H4 (cell line): ENCODE data around the gene AMIGO3. TPM values are rescaled to one million over a fixed set of nuclear protein-coding genes. Genes with fewer than 3 reads are reported as not detected.
A peak's percentile ranks its signal among the peaks of the same experiment; 100 is the strongest.

Experiments used
- DNase-seq: peaks from one replicate; pipeline ENCODE4 v3.0.0-alpha.2; 2015; ENCODE audit warnings: low spot score
- total RNA-seq: library from RNA; depleted of rRNA; stranded (reverse); fragments of >200 nt; shearing (Covaris generic); gene quantifications from 2 replicates; pipeline ENCODE4 v1.2.3, GENCODE V29; 2014

Gene AMIGO3
- total RNA-seq, 1 experiment from 2014 or later: not detected

DNA sequence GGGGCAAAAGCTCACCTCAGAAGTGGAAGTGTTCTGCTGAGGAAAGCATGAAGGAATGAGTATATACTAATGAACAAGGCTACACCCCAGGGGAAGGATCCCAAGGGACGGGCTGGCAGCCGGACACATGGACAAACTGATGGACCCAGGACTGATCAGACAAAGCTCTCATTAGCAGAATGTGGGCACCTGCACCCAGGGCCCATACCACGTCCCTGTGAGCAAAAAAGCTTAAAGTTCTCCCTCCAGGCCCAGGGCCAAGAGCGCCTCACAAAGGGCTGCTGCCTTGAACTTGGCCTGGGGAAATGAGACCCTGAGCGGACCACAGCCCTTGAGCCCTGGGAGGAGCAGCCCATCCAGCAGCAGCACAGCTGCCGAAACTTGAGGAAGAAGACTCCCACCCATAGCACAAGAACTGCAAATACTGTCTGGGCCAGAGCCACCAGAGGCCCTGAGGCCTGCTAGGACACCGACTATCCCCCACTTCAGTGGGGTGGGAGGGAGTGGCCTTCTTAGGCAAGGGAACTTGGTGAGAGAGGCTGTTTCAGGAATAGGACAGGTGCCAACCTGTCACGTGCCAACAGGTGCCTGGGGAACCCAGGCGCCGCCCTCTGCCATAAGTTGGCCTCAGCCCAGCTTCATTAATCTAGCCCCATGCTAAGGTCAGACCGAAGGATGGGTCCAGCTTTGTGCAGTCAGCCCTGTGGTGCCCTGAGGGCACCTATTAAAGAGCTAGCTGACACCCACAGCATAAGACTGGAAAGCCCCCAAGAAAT, 6.6 kb upstream of the AMIGO3 start:
- DNase-seq: no peak

DNA sequence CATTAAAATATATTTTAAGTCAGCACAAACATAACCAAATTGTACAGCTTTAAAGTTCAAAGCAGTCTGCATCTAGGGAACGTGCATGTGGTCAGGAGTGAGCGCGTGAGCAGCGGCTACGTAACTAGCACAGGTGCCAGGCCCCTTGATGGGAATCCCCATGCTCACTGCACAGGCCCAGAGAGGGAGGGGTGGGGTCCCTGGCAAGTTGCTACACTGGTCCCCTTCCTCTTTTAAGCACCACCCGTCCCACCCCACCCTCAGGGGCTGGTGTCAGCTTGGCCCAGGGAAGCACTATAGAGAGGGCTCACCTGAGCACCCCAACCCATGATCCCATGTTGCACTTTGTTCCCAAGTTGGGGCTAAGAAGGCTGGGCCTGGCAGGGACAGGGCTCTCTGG, 5.1 kb upstream of the AMIGO3 start:
- no peak for DNase-seq

DNA sequence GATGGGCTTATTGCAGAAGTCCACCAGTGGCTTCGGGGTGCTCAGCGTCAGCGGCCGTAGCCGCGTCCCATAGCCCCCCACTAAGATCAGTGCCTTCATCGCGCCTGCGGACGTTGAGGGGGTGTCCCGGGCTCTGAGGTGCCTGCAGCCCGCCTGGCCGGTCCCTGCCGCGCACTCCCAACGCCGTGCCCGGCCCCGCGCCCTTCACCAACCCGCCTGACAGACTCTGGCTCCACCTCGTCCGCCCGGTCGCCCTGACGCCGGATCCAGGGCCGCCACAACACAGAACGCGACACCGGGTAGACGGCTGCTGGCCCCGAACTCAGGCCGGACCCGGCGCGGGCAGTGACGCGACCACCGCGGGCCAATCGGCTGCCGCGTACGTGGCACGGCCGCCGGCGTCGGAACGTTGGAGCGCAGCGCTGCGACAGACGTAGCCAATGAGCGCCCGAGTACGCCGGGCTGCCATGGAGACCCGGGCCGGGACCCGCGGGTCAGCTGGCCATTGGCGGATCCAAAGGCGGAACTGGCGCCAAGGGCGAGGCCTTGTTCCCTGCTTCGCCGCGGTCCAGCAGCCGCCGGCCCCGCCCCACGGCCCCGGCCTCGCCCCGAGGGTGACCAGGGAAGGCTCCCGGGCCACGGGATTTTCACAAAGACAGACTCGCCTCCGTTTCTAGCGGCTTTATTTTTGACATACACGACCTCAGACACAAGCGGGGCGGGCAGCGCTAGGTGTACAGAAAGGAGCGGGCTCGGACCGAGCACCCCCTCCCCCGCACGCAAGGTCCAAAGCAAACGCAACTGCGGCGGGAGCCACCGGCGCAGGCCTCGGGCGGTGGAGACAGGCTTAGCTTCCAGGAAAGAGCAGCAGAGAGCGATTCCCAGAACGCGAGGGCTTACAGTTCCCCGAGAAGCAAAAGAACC, 4.4 kb upstream of the AMIGO3 start, which contains the start of gene GMPPB:
TSS of gene GMPPB (minus strand) at position 324 of the 924 bp plus-strand sequence. CDS start at position 99, 225 bp downstream.
- peak; percentile 90 for DNase-seq

DNA sequence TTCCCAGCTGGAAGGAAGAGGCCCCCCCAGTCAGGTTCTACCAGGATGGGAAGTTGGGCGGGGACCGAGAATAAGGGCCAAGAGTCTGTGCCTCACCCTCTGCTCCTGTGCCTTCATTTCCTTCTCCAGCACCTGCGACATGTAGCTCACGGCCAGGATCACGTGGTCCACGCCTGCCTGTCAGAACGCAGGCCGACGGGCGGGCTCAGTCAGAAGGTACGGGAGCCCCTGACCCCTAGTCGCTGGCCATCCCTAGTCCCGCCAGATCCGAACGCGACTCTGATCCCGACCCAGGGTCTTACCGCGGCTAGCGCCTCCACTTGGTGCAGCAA, 3.8 kb upstream of the AMIGO3 start:
- DNase-seq: no peak

DNA sequence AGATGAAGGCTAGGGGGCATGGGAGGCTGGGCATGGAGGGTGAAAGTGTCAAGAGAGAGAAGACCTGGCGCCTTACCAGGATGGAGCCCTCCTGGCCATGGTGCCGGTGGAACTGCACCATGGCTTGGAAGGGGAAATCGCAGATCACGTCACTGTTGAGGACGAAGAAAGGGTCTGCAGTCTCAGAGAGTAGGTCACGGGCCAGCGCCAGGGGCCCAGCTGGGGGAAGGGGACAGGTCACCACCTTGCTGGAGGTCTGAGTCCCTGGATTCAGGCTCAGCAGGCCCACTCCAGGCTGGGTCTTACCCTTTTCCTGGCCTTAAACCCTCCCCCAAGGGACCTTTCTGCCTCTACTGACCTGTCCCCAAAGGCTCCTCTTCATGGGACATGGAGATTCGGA, 3.4 kb upstream of the AMIGO3 start:
- no peak for DNase-seq

DNA sequence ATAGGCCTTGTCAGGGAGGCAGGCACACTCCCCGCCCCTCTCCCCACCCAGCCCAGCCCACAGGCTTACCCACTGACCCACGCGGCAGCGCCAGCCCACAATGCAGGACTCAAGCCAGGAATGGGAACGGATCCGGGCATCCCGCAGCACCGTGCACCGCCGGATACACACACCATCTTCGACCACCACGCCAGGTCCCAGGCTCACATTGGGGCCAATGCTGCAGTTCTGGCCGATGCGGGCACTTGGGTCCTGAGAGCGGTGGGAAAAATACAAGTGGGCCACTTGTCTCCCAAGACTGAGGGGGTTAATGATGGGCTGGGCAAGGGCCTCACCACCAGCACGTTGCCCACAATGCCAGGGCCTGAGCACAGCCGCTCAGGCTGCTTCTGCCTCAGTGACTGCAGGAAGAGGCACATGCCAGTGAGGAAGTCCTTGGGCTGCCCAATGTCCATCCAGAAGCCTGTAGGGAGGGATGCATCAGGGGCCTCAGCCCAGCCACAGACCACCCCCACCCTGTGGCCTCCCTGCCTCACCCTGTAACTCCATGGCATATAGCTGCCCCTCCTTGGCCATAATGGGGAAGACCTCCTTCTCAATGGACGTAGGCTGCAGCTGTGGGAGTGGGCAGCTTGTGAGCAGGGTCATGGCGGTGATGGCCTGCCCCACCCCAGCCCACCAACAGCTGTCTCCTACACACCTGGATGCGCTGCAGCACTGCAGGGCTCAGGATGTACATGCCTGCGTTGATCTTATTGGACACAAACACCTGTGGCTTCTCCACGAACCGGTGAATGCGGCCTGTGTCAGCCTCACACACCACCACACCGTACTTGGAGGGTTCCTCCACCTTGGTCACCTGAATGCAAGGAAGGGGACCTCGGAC, 2.7 kb upstream of the AMIGO3 start:
- DNase-seq: no peak

DNA sequence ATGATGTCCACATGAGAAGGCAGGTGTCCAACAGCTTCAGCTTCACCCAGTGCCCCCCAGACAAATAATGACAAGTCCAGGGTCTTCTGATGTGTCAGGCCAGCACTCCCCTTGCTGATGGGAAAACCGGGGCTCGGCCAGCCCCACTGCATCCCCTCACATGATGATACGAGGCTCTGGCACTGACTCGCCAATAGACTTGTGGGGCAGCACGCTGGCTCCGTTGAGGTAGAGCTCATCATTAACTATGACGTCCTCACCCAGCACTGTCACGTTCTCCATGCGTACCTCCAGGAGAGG, 2.1 kb upstream of the AMIGO3 start:
- DNase-seq: no peak

DNA sequence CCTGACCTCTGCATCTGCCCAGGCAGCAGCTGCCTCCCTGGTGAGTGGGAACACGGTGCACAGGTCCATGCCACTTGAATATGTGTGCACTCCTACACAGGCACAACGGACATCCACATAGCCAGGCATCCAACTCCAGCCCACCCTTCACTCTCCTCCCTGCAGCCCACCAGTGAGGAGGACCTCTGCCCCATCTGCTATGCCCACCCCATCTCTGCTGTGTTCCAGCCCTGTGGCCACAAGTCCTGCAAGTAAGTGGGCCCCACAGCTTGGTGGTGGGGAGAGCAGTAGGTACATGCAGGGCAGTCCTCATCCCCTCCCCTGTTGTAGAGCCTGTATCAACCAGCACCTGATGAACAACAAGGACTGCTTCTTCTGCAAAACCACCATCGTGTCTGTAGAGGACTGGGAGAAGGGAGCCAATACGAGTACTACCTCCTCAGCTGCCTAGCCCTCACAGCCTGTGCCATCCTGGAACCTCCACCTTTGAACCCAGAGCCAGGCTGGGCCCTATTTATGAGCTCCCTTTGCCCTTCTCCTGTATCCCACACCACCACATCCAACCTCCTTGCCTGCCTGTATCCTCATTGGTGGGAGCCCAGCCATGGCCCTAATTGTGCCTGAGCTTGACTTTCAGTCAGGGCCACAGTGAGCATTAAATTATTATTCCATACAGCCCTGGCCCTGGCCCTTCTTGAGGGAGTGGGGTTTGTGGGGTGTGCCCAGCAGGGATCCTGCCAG, 1.5 kb upstream of the AMIGO3 start:
- no peak for DNase-seq

DNA sequence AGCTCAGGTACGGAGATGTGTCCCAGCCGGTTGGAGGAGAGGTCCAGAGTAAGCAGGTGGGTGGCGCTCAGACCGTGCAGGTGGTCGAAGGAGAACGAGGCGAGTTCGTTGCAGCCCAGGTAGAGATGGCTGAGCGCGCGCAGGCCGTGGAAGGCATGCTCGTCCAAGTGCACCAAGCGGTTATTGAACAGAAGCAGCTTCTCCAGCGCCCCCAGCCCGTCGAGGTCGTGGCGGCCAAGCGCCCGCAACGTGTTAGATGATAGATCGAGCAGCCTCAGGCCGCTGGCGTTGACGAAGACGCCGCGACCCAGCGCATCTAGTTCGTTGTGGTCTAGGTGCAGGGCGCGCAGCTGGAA, 648 bp downstream of the AMIGO3 start:
- no peak for DNase-seq

DNA sequence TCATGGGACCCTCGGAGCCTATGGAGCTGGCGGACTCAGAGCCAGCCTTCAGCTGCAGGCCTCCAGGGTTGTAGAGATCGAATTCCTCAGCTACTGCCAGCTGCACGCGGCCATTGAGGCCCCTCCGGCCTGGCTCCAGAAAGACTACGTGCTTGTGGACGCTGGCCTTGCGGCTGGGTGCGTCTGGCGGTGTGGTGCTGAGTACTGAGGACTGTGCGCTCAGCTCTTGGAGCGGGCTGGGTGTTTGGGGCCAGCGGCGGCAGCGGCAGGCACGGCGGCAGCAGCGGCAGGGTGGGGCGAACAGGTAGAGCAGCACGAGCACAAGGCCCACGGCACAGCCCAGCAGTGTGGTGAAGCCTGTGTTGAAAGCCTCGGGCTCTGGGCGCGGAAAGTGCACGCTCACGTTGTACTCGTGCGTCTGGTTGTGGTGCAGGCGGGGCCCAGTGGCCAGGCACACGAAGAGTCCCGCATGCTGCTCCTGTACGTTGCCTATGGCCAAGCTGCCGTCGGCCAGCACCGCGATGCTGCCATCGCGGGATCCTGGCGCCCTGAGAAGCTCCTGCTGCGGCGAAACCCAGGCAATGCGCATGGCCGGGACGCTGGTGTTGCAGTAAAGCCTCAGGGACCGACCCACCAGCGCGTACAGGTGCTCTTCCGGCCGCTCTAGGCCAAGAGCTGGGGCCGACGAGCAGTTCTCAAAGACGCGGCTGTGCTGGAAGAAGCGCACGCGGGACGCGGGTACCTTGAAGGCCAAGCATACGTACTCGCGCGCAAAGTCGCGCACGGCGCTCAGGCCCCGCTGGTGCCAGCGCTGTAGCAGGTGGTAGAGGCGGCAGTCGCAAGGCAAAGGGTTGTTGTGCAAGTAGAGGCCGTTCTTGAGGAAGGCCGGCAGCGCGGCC, 1.3 kb downstream of the AMIGO3 start:
- no peak for DNase-seq

DNA sequence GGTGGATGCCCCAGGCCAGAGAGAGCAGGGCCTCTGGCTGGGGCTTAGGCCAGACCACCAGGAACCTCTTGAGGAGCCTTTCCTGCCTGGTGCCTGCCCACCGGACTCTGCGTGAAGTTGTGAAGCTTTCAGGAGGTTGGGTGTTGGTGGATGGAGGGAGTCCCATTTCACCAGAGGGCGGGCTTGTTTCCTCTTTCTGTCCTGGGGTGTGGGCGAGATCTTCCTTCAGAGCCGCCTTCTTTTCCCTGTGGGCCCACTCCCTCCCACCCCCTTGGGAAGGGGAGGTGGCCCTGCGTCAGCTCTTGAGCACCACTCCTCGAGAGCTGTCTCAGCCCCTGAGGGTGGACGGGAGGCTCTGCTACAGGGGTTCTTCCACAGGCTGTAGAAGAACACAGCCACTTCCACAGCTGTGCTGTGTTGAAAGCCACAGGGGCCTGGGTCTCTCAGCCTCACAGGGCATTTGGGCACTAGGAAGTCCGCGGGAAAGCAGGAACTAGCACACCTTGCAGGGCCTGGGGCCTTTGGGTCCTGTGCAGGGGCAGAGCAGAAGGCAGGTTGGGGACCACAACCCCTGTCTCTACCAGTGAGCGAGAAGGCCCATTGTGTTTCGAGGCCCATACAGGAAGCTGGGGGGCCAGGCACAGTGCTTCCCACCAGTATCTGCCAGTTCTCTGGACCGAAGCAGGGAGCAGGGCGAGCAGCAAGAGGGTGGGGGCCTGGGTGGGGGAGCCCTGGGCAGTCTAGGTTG, 2.1 kb downstream of the AMIGO3 start:
- DNase-seq: no peak

DNA sequence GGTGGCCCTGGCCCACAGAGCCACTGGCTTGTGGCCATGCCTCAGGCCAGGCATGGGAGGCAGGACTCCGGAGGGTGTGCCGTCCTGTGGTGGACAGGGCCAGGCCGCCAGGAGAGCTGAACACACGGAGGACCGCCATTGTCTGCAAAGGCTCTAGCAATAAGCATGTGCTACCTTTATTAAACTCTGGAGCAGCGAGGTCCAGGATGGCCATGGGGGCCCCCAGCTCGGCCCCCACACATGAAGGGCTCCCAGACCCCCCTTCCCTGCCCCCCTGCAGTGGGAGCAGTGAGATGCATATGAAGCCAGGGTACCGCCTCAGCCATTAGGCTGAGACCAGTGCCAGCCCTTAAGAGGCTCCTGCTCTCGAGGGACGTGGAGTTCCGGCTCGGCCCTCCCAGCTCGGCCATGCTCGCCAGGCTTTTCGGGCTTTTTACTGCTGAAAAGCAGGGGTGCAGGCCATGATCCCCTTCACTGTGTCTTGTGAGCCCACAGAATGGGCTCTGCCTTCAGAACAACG, 2.7 kb downstream of the AMIGO3 start:
- DNase-seq: no peak

DNA sequence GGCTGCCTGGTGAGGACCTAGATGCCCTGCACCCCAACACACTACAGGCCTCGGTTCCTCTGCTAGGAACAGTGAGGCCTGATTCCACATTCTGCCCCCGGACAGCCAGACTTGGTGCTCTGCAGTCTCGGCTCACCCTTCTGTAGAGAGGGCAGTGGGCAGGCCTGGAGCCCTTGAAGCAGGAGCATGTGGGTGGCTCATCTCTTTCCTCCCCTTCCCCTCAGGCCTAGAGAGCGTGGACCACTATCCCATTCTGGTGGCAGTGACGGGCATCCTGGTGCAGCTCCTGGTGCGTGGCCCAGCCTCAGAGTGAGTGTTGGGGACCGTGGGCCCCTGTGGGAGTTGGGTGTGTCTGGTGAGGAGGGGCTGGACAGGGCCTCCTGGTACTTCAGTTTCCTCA, 3.3 kb downstream of the AMIGO3 start:
- no peak for DNase-seq

DNA sequence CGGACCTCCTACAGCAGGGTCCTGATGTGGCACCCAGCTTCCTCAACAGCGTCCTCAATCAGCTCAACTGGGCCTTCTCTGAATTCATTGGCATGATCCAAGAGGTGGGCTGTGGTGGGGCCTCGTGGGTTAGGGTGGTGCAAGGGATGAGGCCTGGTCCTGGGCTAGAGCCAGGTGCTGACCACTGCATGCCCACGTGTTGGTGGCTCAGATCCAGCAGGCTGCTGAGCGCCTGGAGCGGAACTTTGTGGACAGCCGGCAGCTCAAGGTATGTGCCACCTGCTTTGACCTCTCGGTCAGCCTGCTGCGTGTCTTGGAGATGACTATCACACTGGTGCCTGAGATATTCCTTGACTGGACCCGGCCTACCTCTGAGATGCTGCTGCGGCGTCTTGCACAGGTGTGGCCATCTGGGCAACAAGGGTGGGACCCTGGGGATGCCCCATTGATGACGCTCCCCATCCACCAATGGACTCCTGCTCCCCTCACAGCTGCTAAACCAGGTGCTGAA, 3.8 kb downstream of the AMIGO3 start:
- no peak for DNase-seq

DNA sequence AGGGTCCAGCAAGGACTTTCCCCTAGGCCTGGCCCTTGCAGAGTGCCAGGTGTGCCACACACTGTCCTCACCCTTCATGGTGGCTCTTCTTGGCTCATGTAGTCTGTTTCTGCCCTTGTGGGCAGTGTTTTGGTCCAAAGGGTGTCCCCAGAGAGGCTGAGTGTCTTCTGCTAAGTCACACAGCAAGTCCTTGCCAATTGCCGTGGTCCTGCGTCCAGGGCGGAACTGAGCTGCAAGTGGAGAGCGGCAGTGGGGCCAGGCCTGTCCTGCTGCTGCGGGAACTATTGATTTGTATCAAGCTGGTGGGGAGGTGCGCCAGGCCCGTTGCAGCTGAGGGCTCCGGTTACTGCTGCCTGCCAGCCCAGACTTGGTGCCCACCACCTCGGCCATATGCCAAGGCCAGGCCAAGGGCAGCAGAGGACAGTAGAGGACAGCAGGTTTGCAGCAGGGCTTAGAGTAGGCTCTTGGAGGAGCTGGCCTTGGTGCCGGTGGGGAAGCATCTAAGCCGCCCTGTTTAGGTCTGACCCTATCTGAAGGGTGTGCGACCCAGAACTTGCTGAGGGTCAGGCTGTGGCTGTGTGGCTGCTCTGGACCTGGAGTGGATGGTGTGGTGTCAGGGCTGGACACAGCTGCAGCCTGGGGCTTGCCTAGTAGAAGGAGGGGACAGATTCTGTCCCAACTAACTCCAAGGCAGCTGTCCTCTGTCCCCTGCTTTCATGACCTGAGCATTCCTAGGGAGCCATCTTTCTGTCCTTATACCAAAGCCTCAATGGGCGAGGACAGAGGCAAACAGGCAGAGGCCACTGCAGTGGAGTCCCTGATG, 4.5 kb downstream of the AMIGO3 start:
- no peak for DNase-seq

DNA sequence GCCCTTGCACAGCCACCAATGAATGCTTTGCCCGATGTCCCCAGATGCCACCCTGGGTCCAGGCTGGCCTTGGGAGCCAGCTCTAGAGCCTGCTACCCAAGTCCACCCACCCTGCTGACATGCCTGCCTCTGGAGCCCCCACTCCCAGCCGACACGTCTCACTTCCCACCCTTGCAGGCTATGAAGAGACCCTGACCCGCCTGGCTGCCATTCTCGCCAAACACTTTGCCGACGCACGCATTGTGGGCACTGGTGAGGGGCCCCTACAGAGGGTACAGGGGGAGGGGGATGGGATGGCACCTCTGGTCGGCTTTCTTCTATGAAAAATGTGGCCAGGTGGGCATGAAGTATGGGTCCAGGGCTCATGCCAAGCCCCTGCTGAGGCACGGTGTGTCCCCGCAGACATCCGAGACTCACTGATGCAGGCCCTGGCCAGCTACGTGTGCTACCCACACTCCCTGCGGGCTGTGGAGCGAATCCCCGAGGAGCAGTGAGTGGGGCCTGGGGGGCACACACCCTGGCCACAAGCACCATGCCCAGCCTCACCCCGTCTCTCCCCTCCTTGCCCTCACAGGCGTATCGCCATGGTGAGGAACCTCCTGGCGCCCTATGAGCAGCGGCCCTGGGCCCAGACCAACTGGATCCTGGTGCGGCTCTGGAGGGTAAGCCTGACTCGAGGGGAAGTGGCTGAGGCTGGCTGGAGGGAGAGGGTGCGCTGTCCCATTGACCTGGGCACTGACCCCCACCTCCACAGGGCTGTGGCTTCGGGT, 6.0 kb downstream of the AMIGO3 start:
- no peak for DNase-seq

DNA sequence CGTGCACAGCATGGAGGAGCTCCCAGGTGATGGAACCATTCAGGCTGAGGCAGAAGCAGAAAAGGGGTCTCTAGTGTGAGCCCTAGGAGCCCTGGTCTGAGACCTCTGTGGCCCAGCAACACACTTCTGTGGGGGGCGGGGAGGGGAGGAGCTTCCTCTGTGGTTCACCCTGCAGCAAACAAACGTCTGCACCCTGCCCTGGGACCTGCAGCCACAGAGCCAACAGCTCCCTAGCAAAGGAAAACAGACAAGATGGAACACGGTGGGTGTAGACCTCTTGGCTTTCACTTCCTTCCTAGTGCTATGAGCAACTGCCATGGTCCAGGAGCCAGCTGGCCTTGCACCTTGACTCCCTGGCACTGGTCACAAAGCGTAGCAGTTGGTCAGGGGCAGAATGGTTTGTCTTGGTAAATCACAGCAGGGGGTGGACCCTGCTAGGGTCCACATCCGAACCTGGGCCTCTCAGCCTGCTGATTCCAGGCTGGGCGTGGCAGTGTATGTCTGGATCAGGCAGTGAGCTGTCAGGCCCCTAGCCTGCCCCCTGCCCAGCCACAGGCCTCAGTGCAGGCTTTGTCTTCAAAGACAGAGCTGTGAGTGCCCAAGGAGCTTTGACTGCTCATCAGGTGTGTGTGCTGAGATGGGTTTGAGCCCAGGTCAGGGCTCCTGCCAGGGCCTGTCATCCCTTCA, 6.7 kb downstream of the AMIGO3 start:
- DNase-seq: no peak
